Measurements from ENCODE around the gene KIAA1328.

DNA sequence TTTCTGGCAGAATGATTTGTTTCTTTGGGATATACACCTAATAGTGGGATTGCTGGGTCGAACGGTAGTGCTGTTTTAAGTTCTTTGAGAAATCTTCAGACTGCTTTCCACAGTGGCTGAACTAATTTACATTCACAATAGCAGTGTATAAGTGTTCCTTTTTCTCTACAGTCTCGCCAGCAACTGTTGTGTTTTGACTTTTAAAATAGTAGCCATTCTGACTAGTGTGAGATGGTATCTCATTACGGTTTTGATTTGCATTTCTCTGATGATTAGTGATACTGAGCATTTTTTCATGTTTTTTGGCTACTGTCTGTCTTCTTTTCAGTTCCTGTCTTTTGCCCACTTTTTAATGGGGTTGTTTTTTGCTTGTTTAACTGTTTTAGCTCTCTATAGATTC, 306.2 kb downstream of the KIAA1328 start:
- TF ChIP-seq HNF4A (conservative IDR thresholded peaks at IDR 0.05) (no peak), JUND (IDR thresholded peaks at IDR 0.05) (no peak), RAD21 (IDR thresholded peaks at IDR 0.05) (no peak), GABPA (IDR thresholded peaks at IDR 0.05 in 1 of 2, conservative IDR thresholded peaks at IDR 0.05 in 1 of 2) (no peak), TAF1 (conservative IDR thresholded peaks at IDR 0.05) (no peak), HNF4G (IDR thresholded peaks at IDR 0.05) (no peak), YY1 (IDR thresholded peaks at IDR 0.05) (no peak), EGR1 (IDR thresholded peaks at IDR 0.05; ENCODE audit: low read depth in 2 of 2) (no peak), FOXA1 (IDR thresholded peaks at IDR 0.05) (no peak)
- TF ChIP-seq, protein P1, sequence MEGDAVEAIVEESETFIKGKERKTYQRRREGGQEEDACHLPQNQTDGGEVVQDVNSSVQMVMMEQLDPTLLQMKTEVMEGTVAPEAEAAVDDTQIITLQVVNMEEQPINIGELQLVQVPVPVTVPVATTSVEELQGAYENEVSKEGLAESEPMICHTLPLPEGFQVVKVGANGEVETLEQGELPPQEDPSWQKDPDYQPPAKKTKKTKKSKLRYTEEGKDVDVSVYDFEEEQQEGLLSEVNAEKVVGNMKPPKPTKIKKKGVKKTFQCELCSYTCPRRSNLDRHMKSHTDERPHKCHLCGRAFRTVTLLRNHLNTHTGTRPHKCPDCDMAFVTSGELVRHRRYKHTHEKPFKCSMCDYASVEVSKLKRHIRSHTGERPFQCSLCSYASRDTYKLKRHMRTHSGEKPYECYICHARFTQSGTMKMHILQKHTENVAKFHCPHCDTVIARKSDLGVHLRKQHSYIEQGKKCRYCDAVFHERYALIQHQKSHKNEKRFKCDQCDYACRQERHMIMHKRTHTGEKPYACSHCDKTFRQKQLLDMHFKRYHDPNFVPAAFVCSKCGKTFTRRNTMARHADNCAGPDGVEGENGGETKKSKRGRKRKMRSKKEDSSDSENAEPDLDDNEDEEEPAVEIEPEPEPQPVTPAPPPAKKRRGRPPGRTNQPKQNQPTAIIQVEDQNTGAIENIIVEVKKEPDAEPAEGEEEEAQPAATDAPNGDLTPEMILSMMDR (IDR thresholded peaks at IDR 0.05; ENCODE audit: low read depth, low read length, missing input control), result no peak
- TF ChIP-seq, protein P2, sequence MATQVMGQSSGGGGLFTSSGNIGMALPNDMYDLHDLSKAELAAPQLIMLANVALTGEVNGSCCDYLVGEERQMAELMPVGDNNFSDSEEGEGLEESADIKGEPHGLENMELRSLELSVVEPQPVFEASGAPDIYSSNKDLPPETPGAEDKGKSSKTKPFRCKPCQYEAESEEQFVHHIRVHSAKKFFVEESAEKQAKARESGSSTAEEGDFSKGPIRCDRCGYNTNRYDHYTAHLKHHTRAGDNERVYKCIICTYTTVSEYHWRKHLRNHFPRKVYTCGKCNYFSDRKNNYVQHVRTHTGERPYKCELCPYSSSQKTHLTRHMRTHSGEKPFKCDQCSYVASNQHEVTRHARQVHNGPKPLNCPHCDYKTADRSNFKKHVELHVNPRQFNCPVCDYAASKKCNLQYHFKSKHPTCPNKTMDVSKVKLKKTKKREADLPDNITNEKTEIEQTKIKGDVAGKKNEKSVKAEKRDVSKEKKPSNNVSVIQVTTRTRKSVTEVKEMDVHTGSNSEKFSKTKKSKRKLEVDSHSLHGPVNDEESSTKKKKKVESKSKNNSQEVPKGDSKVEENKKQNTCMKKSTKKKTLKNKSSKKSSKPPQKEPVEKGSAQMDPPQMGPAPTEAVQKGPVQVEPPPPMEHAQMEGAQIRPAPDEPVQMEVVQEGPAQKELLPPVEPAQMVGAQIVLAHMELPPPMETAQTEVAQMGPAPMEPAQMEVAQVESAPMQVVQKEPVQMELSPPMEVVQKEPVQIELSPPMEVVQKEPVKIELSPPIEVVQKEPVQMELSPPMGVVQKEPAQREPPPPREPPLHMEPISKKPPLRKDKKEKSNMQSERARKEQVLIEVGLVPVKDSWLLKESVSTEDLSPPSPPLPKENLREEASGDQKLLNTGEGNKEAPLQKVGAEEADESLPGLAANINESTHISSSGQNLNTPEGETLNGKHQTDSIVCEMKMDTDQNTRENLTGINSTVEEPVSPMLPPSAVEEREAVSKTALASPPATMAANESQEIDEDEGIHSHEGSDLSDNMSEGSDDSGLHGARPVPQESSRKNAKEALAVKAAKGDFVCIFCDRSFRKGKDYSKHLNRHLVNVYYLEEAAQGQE (IDR thresholded peaks at IDR 0.05), result no peak
- TF ChIP-seq, protein P3, sequence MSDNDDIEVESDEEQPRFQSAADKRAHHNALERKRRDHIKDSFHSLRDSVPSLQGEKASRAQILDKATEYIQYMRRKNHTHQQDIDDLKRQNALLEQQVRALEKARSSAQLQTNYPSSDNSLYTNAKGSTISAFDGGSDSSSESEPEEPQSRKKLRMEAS (IDR thresholded peaks at IDR 0.05), result no peak
- TF ChIP-seq, protein P4, sequence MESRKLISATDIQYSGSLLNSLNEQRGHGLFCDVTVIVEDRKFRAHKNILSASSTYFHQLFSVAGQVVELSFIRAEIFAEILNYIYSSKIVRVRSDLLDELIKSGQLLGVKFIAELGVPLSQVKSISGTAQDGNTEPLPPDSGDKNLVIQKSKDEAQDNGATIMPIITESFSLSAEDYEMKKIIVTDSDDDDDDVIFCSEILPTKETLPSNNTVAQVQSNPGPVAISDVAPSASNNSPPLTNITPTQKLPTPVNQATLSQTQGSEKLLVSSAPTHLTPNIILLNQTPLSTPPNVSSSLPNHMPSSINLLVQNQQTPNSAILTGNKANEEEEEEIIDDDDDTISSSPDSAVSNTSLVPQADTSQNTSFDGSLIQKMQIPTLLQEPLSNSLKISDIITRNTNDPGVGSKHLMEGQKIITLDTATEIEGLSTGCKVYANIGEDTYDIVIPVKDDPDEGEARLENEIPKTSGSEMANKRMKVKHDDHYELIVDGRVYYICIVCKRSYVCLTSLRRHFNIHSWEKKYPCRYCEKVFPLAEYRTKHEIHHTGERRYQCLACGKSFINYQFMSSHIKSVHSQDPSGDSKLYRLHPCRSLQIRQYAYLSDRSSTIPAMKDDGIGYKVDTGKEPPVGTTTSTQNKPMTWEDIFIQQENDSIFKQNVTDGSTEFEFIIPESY (IDR thresholded peaks at IDR 0.05), result no peak
- TF ChIP-seq, protein P5, sequence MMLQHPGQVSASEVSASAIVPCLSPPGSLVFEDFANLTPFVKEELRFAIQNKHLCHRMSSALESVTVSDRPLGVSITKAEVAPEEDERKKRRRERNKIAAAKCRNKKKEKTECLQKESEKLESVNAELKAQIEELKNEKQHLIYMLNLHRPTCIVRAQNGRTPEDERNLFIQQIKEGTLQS (IDR thresholded peaks at IDR 0.05), result no peak
